ENCODE measurements around the gene CACUL1. TPM values are rescaled to one million over a fixed set of nuclear protein-coding genes. Genes with fewer than 3 reads are reported as not detected.

Gene CACUL1
- total RNA-seq, 4 donors from 2014 or later = 20.8 to 33.7 (median 28.2) TPM

DNA sequence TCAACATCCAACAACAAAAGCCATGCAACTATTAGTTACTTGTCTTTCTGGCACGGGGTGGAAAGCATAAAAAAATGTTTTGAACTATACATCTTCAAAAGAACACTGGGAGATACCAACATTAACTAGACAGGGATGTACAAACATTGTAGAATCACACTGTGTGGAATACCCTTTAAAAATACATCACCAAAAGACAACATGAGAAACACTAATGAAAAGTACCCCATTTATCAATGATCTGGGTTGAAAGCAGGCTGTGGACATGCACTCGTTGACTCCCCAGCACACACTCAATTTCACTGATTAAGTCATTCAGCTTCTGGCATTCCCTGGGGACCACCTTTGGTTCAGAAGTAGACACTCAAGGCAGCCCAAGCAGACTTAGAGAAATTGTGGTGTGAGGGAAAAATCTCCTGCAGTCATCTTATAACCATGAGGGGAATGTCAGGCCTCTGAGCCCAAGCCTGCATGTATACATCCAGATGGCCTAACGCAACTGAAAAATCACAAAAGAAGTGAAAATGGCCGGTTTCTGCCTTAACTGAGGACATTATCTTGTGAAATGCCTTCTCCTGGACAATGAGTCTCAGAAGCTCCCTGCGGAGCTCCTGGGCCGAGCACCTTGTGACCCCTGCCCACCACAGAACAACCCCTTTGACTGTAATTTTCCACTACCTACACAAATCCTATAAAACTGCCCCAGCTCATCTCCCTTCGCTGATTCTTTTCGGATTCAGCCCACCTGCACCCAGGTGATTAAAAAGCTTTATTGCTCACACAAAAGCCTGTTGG, 53.0 kb downstream of the CACUL1 start:
- DNase-seq (ENCODE audit: low spot score in 2 of 2) = no peak
- TF ChIP-seq POLR2A (IDR thresholded peaks at IDR 0.05) (no peak), CTCF (IDR thresholded peaks at IDR 0.05) (no peak)
- H3K4me3 ChIP-seq (ENCODE audit: low read depth, poor library complexity, severe bottlenecking) = no peak overlapping the region
- intact Hi-C loops (cut with DNase I; ENCODE audit: low total_unique reads) = no loop called here
- 89 to 95% methylated on average over 8 of the region's 8 CpGs for WGBS, 2 donors

- peak in 1 of 2 donors; percentile 21 for DNase-seq (ENCODE audit: low spot score in 2 of 2)
- 68 to 87% methylated on average over 7 of the region's 7 CpGs for WGBS, 2 donors
- intact Hi-C loops (cut with DNase I; ENCODE audit: low total_unique reads) = no loop called here
- H3K4me3 ChIP-seq (ENCODE audit: low read depth, poor library complexity, severe bottlenecking) = no peak overlapping the region
- TF ChIP-seq CTCF (IDR thresholded peaks at IDR 0.05) (no peak), POLR2A (IDR thresholded peaks at IDR 0.05) (no peak)
Measured at GRCh38 chr10:118698421-118698820, 56.3 kb downstream of the CACUL1 start.

DNA sequence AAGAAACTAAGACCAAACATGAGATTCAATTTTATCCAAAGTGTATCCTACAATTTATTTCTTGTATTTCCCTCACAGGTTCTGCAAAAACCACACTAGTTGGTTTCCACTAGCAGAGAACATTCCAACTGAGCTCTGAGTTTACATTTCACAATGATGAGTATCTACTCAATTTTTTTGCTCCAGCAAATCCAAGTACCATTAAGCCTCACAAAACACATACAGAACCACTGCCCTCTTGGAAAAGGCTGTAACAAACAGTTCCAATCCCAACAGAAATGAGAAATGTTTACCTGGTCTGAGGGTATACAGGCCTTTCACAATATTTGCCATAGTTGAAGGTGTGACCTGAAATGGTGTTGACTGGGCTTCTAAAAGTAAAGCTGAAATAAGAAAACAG, 59.9 kb downstream of the CACUL1 start:
- no peak for TF ChIP-seq POLR2A (IDR thresholded peaks at IDR 0.05)
- TF ChIP-seq CTCF (IDR thresholded peaks at IDR 0.05) = no peak
- intact Hi-C loops (cut with DNase I; ENCODE audit: low total_unique reads) = no loop called here
- no peak for DNase-seq (ENCODE audit: low spot score in 2 of 2)
- no peak overlapping the region for H3K4me3 ChIP-seq (ENCODE audit: low read depth, poor library complexity, severe bottlenecking)

GRCh38 chr10:118692872-118693271, 61.9 kb downstream of the CACUL1 start:
- no peak for DNase-seq (ENCODE audit: low spot score in 2 of 2)
- TF ChIP-seq CTCF (IDR thresholded peaks at IDR 0.05) = no peak
- TF ChIP-seq POLR2A (IDR thresholded peaks at IDR 0.05) = no peak
- WGBS, 2 donors = 55% methylated on average over 4 of the region's 4 CpGs

GRCh38 chr10:118689070-118689858, 65.5 kb downstream of the CACUL1 start:
- intact Hi-C loops (cut with DNase I; ENCODE audit: low total_unique reads) = no loop called here
- no peak for DNase-seq (ENCODE audit: low spot score in 2 of 2)
- WGBS, 2 donors = 87 to 90% methylated on average over 4 of the region's 4 CpGs
- H3K4me3 ChIP-seq (ENCODE audit: low read depth, poor library complexity, severe bottlenecking) = no peak overlapping the region
- no peak for TF ChIP-seq CTCF (IDR thresholded peaks at IDR 0.05)
- no peak for TF ChIP-seq POLR2A (IDR thresholded peaks at IDR 0.05)

More at GRCh38 chr10:118692872-118693271, 61.9 kb downstream of the CACUL1 start:
- no peak overlapping the region for H3K4me3 ChIP-seq (ENCODE audit: low read depth, poor library complexity, severe bottlenecking)
- intact Hi-C loops (cut with DNase I; ENCODE audit: low total_unique reads) = no loop called here
